ENCODE results near the gene PSMD6.

PSMD6 gene

DNA sequence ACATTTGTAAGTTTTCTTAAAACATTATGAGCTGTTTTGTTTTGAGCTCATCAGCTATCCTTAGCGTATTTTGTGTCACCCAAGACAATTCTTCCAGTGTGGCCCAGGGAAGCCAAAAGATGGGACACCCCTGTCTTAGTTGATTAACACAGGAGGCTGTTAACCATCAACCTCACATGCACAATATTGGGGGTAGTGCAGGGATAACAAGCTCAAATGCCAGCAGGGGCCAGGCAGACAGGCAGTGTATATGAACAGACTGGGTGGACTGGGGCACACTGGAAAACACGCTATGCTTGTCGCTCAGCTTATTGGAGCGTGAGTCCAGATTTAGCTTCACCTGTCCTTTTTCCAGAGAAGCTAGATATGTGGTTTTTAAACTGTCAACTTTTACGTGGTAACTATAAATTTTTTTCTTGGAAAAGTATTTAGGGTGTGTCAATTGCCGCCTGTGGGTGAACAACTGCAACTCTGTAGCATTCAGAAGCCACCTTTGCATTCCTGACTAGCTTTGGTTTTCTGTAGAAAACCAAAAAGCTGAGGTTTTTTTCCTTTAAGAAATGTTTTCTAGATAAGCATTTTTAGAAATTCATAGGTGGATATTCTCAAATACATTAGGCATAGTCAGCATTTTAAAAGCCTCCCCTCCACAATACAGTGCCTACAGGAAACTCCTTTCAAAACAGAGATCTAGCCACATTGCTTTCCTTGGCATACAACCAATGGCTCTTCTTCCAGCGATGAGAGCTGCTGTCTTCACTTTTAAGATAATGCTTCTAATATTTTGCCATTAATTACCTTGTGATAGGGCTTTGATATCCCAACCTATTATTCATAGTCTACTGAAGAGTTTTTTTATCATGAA, 14.6 kb downstream of the PSMD6 start:
- no peak for DNase-seq (ENCODE audit: low spot score)

- DNase-seq (ENCODE audit: low spot score) = no peak
Measured at GRCh38 chr3:64008017-64008416, 15.3 kb downstream of the PSMD6 start.

DNA sequence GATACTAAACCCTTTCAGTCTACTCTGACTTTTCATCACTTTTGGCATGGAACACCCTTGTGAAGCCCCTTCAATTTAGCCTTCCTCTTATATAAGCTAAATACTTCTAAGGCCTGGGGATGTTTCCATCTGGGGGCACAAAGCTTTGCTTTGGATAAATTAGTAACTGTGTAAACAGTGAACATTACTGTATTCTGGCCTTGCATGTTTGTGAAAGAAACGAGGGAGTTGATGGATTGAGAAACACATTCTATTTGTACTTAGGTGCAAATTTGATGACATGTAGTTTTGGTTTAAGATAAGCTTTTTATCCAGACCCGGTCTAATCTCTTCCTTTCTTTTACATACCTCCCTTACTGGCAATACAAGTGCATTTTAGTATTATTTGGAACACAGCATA, 19.7 kb downstream of the PSMD6 start:
- no peak for DNase-seq (ENCODE audit: low spot score)

DNA sequence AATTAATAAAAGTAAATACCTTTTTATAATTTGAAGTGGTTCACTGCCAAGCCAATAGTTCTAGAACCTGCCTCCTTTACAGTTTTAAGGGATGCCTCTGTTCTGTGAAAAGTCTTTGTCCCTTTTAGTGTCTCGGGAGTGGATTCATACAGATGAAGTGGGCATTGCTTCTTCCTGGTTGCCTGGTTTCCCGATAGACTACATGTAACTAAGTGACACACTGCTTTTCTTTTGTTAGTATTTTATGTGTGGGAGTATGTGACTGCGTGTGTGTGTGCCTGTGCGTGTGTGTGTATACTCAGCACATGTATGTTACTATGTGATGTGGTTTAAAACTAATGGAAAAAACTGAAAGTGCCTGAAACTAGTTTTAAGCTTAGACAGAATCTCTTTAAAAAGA, 21.1 kb downstream of the PSMD6 start:
- no peak for DNase-seq (ENCODE audit: low spot score)

DNA sequence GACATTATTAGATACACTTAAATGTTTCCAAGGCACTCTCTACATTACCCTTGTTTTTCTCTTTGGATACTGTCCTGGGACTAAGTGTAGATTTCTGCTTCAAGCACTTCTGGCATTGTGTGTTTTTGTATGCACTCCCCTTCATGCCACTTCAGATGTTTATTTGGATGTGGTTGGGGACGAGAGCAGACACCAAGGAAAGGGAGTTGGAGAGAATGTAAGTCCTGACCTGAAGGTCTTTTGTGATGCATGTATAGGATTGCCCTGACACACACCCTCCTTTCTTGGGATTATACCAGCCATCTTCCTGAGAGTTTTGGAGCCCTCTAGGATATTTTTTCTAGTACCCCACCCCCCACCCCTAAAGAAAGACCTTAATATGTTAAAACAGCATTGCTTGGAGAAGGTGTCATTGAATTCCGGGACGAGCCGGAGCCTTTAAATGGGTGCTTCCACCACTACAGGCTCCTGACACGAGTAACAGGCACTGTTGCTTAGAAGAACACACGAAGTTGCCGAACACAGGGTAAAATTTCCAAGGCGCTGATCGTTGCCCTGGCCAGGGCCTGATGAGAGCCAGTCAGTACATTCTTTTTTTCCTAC, 22.7 kb downstream of the PSMD6 start:
- DNase-seq (ENCODE audit: low spot score) = no peak

GRCh38 chr3:63998852-63999754, 24.2 kb downstream of the PSMD6 start:
- no peak for DNase-seq (ENCODE audit: low spot score)

DNA sequence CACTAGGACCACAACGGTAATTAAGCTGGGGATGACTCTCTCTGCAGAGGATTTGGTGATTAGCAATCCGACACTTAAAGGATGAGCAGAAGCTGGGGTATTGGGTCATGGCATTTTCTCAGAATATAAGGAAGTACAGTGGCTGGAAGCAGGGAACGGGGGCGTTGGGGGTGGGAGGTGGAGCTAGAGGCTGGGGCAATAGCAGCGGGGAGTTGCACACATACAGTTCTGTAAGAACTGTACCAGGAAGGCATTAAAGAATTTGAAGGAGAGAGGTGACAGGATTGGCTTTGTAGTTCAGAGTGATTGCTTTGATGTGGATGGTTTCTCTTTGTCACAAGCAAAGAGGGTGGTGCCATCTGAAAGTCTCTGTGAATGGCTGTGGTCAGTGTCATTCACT, 28.2 kb downstream of the PSMD6 start:
- DNase-seq (ENCODE audit: low spot score) = no peak

DNA sequence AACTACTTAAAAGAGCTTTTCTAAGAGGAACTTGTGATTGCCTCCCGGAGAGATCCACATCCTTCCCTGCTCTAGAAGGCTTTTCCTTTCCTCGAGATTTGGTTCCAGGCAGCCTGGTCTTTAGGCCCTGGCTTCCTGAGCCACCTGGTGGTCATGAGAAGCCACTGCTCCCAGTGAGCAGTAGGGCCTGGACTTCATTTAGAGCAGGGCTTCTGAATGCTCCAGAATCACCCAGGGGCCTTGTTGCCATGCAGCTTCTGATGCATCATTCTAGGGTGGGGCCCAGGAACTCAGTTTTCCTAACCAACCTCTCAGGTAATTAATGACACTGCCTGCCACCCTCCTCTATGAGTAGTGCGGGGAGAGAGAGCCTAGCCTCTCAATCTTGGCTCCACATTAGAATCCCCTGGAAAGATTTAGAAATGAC, 29.6 kb downstream of the PSMD6 start:
- DNase-seq (ENCODE audit: low spot score) = peak; percentile 87

- DNase-seq (ENCODE audit: low spot score) = no peak
Measured at GRCh38 chr3:63992516-63993209, 30.6 kb downstream of the PSMD6 start.

DNA sequence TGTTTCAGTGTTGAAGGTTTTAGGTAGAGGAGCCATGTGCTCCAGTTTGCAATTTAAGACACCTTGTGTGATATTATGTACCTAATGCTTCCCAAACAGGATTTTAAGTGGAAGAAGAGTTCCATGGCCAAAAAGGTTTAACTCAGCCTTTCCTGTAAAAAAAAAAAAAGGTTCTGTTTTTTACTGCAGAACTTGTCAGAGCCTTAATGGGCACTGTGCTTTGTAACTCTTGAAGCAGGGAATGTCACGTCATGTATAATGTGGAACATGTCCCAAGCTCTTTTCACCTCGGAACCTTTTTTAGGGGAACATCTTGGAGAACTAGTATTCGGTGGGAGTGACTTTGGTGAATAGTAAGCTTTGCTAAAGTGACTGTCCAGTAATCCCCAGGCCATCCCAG, 31.6 kb downstream of the PSMD6 start:
- DNase-seq (ENCODE audit: low spot score) = no peak

DNA sequence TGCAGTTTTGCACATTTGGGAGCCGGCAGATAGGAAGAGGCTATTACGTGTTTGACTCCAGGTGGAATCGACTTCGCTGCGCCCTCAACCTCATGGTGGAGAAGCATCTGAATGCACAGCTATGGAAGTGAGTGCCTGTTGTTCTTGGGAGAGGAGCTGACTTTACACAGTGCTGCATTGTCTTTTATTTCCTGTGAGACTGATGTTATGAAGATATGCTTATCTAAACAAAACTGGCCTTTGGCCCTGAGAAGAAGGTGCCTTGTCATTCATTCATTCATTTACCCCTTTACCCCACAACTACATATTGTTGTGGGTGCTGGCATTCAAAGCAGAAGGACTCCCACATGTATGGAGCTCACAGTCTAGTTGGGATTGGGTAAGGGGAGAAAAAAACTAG, 32.6 kb downstream of the PSMD6 start:
- DNase-seq (ENCODE audit: low spot score) = no peak

- DNase-seq (ENCODE audit: low spot score) = no peak
Measured at GRCh38 chr3:63990204-63990603, 33.1 kb downstream of the PSMD6 start.

- DNase-seq (ENCODE audit: low spot score) = no peak
Measured at GRCh38 chr3:63988943-63989342, 34.4 kb downstream of the PSMD6 start.

DNA sequence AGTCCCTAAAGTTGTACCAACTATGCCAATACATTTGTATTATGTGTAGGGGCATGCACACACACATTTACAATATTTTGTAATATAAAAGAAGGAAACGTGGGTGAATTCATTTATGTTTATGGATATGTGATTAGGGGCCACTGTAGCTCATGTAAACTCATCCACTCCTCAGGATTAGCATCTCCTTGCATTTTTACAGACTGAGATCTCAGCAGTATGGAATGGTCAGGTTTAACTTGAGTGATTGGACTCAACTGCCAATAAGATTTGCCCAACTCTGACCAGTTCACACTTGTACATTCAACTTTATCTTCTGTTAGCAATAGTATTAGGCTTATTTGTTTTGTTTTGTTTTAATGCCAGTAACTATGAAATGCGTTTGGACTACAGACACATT, 36.5 kb downstream of the PSMD6 start:
- DNase-seq (ENCODE audit: low spot score) = no peak

DNA sequence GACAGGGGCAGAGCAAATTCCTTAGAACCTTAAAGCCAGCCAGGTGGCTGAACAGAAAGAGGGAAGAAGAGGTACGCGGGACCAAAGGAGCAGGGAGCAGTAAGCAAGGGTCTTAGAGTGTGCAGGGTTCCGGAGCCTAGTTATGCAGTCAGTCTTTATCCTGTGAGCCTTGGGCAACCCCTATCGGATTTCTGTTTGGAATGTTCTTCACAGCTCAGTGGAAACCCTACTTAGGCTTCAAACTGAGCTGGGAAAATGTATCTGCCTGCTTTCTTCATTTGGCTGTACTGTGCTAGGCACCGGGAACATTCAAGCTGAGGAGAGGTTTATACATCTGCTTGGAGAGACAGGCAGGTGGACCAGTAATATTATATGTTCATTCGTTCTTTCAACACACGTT, 37.1 kb downstream of the PSMD6 start:
- DNase-seq (ENCODE audit: low spot score) = no peak

GRCh38 chr3:63984391-63984790, 38.9 kb downstream of the PSMD6 start:
- DNase-seq (ENCODE audit: low spot score) = no peak

DNA sequence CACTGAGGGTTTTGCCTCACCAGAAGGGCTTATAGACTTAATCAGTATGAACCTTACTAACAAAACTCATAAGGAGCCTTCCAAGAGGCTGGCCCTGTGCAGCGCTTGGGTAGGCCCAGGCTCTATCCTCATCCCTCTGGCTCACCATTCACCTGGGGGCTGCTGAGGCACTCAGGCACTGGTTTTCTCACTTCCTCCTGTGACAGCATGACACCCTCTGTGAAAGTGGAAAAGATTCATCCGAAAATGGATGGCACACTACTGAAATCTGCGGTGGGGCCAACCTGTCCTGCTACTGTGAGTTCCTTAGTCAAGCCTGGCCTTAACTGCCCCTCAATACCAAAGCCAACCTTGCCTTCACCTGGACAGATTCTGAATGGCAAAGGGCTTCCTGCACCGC, 41.3 kb downstream of the PSMD6 start:
- no peak for DNase-seq (ENCODE audit: low spot score)

DNA sequence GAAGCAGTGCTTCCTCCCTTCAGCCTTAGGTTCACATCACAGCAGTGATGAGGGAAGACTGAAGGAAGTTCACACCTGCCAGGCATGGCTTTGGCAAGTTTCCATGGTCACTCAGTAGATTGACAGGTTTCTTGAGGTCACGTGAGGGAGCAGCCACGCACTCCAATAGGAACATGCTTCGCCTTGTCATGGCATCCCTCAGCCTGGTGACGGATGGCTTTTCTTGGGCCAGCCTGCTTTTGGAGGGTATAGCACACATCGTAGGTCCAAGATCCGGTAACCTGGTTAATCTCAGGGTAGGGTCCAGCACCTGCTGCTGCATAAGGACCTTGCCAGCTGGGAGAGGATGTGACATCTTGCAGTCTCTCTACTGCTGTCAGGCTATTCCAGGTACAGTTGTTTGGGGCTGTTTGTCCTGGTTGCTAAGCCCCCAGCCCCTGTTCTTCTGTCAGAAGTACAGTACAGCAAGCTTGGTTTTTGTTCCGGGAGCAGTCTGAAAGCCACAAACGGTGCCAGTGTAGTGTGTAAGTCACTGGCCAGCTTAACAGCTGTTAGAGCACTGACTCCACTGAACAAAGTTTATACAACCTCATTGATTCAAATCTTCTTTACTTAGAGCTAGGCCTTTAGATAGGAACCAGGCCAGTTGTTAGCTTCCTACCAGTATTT, 42.3 kb downstream of the PSMD6 start:
- DNase-seq (ENCODE audit: low spot score) = no peak

GRCh38 chr3:63980019-63980418, 43.3 kb downstream of the PSMD6 start:
- DNase-seq (ENCODE audit: low spot score) = no peak

DNA sequence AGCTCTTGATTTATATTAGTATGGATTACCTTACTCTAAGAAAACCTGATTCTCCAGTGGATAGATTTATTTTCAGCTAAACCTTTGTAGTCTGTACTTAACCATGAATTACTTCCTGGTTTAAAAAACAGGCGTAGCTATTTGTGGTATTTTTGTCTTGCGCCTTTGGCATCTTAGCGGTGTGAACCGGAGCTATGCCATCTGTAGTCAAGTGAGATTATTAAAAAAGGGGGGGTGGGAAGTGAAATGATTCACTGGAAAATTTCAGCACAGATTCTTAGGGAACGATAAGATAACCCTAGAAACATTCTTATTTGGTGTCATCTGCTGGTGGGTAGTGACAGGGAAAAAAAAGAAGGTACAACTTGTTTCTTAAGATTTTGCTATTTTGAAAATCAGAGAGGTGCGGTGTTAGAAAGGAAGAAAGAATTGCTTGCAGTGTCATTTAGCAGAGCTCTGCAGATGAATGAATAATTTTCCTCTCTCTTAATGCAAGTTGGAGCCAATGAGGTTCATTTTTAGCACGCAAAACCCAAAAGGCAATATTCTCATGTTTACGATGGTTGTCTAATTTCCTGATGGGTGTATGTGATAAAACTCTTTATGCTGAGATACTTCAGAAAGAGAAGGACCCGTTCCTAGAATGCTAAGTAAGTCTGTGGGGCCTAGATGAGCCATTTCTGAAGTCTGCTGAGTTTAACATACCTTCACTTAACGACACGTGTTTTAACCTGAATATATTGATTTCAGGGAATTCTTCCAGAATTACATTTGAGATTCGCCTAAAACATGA, 44.0 kb downstream of the PSMD6 start:
- DNase-seq (ENCODE audit: low spot score) = no peak

DNA sequence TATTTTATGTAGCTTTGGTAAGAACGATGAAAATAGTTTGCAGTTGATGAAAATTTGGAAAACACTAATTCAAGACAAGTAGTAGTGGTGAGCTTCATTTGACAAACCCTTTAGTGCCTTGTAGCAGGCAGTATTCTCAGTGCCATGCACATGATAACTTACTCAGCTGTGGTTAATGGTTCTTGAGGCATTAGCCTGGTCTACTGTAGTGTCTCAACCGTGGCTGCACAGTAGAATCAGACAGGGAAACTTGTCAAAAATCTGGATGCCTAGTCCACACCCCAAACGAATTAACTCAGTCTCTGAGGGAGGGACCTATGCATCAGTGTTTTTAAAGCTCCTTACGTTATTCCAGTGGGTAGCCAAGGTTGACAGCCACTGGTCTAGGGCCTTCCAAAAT, 45.4 kb downstream of the PSMD6 start:
- no peak for DNase-seq (ENCODE audit: low spot score)

Data from Ammon's horn (tissue), 1 donor.